Measurements from ENCODE around the gene TMPRSS13.
"Not testable (repeated sequence)": the region's sequence is repeated elsewhere in the genome, so short reads cannot be mapped to it uniquely, and the experiment has no call there.

Gene TMPRSS13

GRCh38 chr11:117872420-117872961 is 56.7 kb downstream of the TMPRSS13 start:
- Histone ChIP-seq H3K27me3 (peaks cover 42 to 57% (median 49%) of the 10 kb centered on the region in 11 experiments), H3K4me3 (no peak overlapping the region), H3K27ac (no peak overlapping the region), H3K9me3 (replicated peaks in 1 of 11) (no peaks in the 10 kb centered on the region), H4K20me1 (peaks cover 0 to 27% (median 0%) of the 10 kb centered on the region in 11 experiments; a peak in 8 of 22 replicates), H3K36me3 (no peaks in the 10 kb centered on the region), H3K4me1 (peaks cover 36 to 54% (median 44%) of the 10 kb centered on the region in 10 experiments; a peak in 19 of 20 replicates), H3K4me2 (peak overlapping the region in 10 of 11 experiments; percentile 12 to 79 (median 50); a peak in 13 of 22 replicates), H3K9ac (no peak overlapping the region)
- no peak for TF ChIP-seq Cebpa-rat (IDR thresholded peaks at IDR 0.05)

DNA sequence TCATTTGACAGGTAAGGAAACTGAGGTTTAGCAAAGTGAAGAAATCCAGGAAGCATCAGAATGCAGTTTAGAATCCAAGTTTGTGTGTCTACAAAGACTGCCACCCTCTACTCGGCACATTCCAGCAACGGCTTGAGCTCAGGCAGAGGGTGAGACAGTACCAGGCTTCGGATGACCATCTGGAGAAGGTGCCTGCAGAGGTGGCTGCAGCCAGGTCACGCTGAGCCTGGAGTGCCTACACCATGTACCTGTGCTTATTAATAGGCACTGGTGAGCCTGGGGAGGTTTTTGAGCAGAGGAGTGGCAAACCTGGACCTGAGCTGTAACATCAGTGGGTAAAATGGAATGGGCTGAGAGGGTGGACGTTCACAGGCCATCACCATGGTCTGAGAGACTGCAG is 57.4 kb downstream of the TMPRSS13 start:
- peaks cover 36 to 54% (median 42%) of the 10 kb centered on the region in 10 experiments; a peak in 19 of 20 replicates for H3K4me1 ChIP-seq
- H3K4me2 ChIP-seq = no peak overlapping the region
- no peaks in the 10 kb centered on the region for H3K36me3 ChIP-seq
- TF ChIP-seq Cebpa-rat (IDR thresholded peaks at IDR 0.05) = no peak
- H3K4me3 ChIP-seq = no peak overlapping the region
- no peak overlapping the region for H3K9ac ChIP-seq
- H3K9me3 ChIP-seq (replicated peaks in 1 of 11) = no peaks in the 10 kb centered on the region
- H4K20me1 ChIP-seq = peaks cover 0 to 27% (median 0%) of the 10 kb centered on the region in 11 experiments; a peak in 7 of 22 replicates
- peaks cover 35 to 50% (median 42%) of the 10 kb centered on the region in 11 experiments for H3K27me3 ChIP-seq
- no peak overlapping the region for H3K27ac ChIP-seq

GRCh38 chr11:117871160-117871559 is 58.0 kb downstream of the TMPRSS13 start:
- H3K27ac ChIP-seq = no peak overlapping the region

DNA sequence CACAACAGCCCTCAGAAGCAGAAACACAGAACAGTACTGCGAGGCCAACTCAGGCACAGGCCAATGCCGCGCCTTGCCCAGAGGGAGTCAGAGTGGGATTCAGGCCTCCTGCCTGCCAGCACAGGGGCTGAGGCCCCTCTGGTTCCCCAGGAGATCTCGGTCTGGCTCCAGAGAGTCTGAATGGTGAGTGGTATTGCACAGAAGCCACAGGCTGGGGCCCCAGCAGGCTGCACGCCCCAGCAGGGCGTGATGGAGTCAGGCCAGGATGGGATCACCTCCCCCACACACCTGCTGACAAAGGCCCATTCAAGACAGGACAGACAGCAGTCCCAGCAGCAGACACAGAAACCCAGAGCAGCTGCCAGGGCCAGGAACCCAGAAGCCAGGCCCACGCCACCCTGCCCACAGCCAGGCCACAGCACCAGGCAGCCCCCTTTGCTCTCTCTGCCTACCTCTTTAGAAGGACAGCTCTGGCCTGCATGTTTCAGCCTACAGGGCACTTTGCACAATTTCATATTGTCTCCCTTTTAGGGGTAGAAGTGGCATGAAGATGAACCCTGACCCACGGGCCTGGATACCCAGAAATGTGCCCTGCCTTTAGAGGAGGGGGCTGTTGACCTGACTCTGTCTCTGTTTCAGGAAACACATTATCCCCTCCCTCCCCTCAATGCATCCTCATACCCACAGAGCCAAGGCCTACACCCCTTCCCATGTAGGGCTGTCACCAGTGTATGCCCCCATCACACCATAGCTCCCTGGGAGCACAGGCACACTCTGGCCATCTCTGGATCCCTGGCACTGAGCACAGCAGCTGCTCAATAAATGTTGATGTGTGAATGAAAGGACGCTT is 58.9 kb downstream of the TMPRSS13 start:
- no peak overlapping the region for H3K27ac ChIP-seq
- H3K4me3 ChIP-seq = no peak overlapping the region
- H3K36me3 ChIP-seq = no peaks in the 10 kb centered on the region
- H3K9me3 ChIP-seq (replicated peaks in 1 of 11) = 0 out of 22 replicates have a peak, but pooled peaks cover 0 to 3% (median 0%) of the 10 kb centered on the region in 11 experiments
- 0 out of 22 replicates have a peak overlapping the region, but pooled peaks of 1 of the 11 experiments have one; percentile 33 for H3K9ac ChIP-seq
- peaks cover 20 to 35% (median 28%) of the 10 kb centered on the region in 11 experiments for H3K27me3 ChIP-seq
- peak overlapping the region in 4 of 11 experiments; percentile 9 to 29 (median 19); a peak in 5 of 22 replicates for H3K4me2 ChIP-seq
- TF ChIP-seq Cebpa-rat (IDR thresholded peaks at IDR 0.05) = no peak
- peaks cover 0 to 26% (median 0%) of the 10 kb centered on the region in 11 experiments; a peak in 3 of 22 replicates for H4K20me1 ChIP-seq
- peaks cover 26 to 43% (median 31%) of the 10 kb centered on the region in 10 experiments; a peak in 19 of 20 replicates for H3K4me1 ChIP-seq

More at GRCh38 chr11:117871160-117871559, 58.0 kb downstream of the TMPRSS13 start:
- Histone ChIP-seq H3K4me2 (no peak overlapping the region), H3K4me1 (peaks cover 33 to 51% (median 39%) of the 10 kb centered on the region in 10 experiments; a peak in 19 of 20 replicates), H3K36me3 (no peaks in the 10 kb centered on the region), H3K27me3 (peaks cover 28 to 44% (median 36%) of the 10 kb centered on the region in 11 experiments), H3K9ac (no peak overlapping the region), H4K20me1 (peaks cover 0 to 27% (median 0%) of the 10 kb centered on the region in 11 experiments; a peak in 7 of 22 replicates), H3K9me3 (replicated peaks in 1 of 11) (no peaks in the 10 kb centered on the region), H3K4me3 (no peak overlapping the region)
- TF ChIP-seq Cebpa-rat (IDR thresholded peaks at IDR 0.05) = no peak

DNA sequence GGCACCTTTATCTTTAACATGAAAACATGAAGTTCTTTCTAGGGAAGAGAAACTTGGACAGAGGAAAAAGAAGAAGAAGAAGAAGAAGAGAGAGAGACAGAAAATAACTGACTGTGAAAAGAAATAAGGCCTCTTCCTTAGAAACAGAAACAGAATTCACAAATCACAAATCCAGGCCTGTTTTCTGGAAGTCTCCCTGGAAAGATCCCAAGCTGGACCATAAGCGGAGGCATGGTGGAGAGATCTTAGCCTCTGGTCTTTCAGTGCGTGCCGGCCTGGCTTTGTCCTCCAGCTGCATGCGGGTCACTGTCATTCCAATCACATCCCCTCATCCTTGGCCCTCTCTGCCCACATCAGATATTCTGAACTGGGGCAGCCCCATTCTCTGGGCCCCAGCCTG is 59.6 kb downstream of the TMPRSS13 start:
- Histone ChIP-seq H3K9me3 (replicated peaks in 1 of 11) (0 out of 22 replicates have a peak, but pooled peaks cover 0 to 4% (median 0%) of the 10 kb centered on the region in 11 experiments), H4K20me1 (peaks cover 0 to 18% (median 0%) of the 10 kb centered on the region in 11 experiments; a peak in 1 of 22 replicates), H3K36me3 (no peaks in the 10 kb centered on the region), H3K27ac (no peak overlapping the region), H3K27me3 (peaks cover 13 to 28% (median 20%) of the 10 kb centered on the region in 11 experiments), H3K4me2 (peak overlapping the region in 4 of 11 experiments; percentile 9 to 29 (median 19); a peak in 5 of 22 replicates), H3K4me1 (peaks cover 21 to 36% (median 25%) of the 10 kb centered on the region in 10 experiments; a peak in 19 of 20 replicates), H3K4me3 (no peak overlapping the region), H3K9ac (no peak overlapping the region)
- TF ChIP-seq Cebpa-rat (IDR thresholded peaks at IDR 0.05) = no peak

DNA sequence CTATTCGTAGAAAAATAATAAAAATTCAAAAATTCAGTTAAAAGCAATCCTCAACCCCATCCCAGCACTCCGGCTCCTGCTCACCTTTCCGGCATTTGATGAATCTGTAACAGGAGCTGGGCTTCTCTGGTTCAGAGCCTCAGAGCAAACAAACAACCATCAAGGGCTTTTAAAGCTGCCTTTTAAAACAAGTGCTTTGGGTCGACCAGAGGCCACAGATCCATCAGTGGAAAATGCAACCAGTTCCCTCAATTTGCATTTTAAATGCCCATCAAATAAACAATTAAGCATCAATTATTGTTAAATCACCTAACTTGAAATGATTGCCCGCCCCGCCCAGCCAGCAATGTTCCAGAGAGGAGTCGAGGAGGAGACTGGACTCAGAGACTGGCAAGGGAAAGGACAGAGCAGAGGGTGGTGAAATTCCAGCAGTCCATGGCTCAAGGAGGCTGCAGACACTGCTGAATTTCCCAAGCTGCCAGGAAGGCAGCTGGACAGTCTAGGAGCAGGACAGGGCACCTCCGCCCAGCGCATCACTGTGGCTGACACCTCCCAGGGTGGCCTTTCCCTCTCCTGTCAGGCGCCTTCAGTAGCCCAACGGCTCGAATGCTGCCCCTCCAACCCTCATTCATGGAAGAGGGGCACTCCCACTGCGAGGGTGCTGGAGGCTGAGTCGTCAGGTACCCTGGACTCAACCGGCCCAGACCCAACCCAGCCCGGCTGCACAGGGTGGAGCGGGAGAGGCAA is 60.2 kb downstream of the TMPRSS13 start:
- Histone ChIP-seq H4K20me1 (0 out of 22 replicates have a peak, but pooled peaks cover 0 to 13% (median 0%) of the 10 kb centered on the region in 11 experiments), H3K9me3 (replicated peaks in 1 of 11) (0 out of 22 replicates have a peak, but pooled peaks cover 0 to 4% (median 0%) of the 10 kb centered on the region in 11 experiments), H3K27ac (no peak overlapping the region), H3K27me3 (peaks cover 7 to 22% (median 14%) of the 10 kb centered on the region in 11 experiments), H3K9ac (no peak overlapping the region), H3K36me3 (no peaks in the 10 kb centered on the region), H3K4me2 (peak overlapping the region in 1 of 11 experiments; percentile 22; a peak in 1 of 22 replicates), H3K4me3 (no peak overlapping the region), H3K4me1 (peaks cover 16 to 29% (median 19%) of the 10 kb centered on the region in 10 experiments)
- TF ChIP-seq Cebpa-rat (IDR thresholded peaks at IDR 0.05) = no peak

DNA sequence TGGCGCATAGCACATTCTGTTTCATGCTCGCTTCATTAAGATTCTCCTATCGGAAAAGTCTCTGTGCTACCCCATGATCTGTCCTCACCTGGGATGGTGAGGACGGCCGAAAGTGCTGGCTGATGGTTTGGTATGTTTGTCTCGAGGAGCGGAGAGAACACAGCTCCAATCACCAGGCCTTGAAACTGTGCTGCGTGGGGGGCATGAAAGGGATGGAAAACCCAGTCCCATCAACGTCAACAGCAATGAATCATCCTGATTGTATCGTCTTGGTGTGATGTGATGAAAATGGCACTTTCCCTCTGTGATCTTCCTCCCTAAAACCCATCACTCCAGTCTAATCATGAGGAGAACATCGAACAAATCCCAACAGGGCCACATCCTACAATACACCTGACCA is 61.1 kb downstream of the TMPRSS13 start:
- Histone ChIP-seq H3K9ac (no peak overlapping the region), H3K4me2 (no peak overlapping the region)

GRCh38 chr11:117866526-117866925 is 62.7 kb downstream of the TMPRSS13 start:
- Histone ChIP-seq H3K4me2 (no peak overlapping the region), H3K27ac (no peak overlapping the region), H3K4me3 (no peak overlapping the region), H3K4me1 (peaks cover 19 to 27% (median 22%) of the 10 kb centered on the region in 10 experiments; a peak in 19 of 20 replicates), H3K9me3 (replicated peaks in 1 of 11) (0 out of 22 replicates have a peak, but pooled peaks cover 0 to 4% (median 0%) of the 10 kb centered on the region in 11 experiments), H3K9ac (no peak overlapping the region), H3K27me3 (no peaks in the 10 kb centered on the region; a peak in 1 of 22 replicates), H3K36me3 (no peaks in the 10 kb centered on the region), H4K20me1 (no peaks in the 10 kb centered on the region)
- no peak for TF ChIP-seq Cebpa-rat (IDR thresholded peaks at IDR 0.05)

More for the DNA sequence above, 61.1 kb downstream of the TMPRSS13 start:
- Histone ChIP-seq H3K4me1 (peaks cover 13 to 20% (median 16%) of the 10 kb centered on the region in 10 experiments; a peak in 19 of 20 replicates), H4K20me1 (0 out of 22 replicates have a peak, but pooled peaks cover 0 to 7% (median 0%) of the 10 kb centered on the region in 11 experiments), H3K36me3 (no peaks in the 10 kb centered on the region), H3K27ac (no peak overlapping the region), H3K4me3 (no peak overlapping the region), H3K27me3 (peaks cover 0 to 13% (median 6%) of the 10 kb centered on the region in 11 experiments; a peak in 11 of 22 replicates), H3K9me3 (replicated peaks in 1 of 11) (0 out of 22 replicates have a peak, but pooled peaks cover 0 to 4% (median 0%) of the 10 kb centered on the region in 11 experiments)
- no peak for TF ChIP-seq Cebpa-rat (IDR thresholded peaks at IDR 0.05)

- not testable (repeated sequence) for H3K9ac ChIP-seq; H3K27me3 ChIP-seq; H3K9me3 ChIP-seq (replicated peaks in 1 of 11); H3K27ac ChIP-seq; H3K4me3 ChIP-seq; H3K36me3 ChIP-seq; H3K4me2 ChIP-seq; H4K20me1 ChIP-seq
- H3K4me1 ChIP-seq = peaks cover 24 to 33% (median 27%) of the 10 kb centered on the region in 10 experiments; a peak in 19 of 20 replicates
Measured at GRCh38 chr11:117865546-117865945, 63.7 kb downstream of the TMPRSS13 start.

Measured in BLaER1 treated with 17β-estradiol and CSF1 and Interleukin-3, amounts not matched to agents 10 nM and 100 nM (cell line).